ENCODE data around the gene TRAF3IP1. TPM values are rescaled to one million over a fixed set of nuclear protein-coding genes. Genes with fewer than 3 reads are reported as not detected.

The TRAF3IP1 gene
- total and polyA plus RNA-seq, 2 of the 13 experiments (the other 11 are each of a cell fraction or from before 2014, with no cell fraction given) = 4.1 to 12.9 TPM

DNA sequence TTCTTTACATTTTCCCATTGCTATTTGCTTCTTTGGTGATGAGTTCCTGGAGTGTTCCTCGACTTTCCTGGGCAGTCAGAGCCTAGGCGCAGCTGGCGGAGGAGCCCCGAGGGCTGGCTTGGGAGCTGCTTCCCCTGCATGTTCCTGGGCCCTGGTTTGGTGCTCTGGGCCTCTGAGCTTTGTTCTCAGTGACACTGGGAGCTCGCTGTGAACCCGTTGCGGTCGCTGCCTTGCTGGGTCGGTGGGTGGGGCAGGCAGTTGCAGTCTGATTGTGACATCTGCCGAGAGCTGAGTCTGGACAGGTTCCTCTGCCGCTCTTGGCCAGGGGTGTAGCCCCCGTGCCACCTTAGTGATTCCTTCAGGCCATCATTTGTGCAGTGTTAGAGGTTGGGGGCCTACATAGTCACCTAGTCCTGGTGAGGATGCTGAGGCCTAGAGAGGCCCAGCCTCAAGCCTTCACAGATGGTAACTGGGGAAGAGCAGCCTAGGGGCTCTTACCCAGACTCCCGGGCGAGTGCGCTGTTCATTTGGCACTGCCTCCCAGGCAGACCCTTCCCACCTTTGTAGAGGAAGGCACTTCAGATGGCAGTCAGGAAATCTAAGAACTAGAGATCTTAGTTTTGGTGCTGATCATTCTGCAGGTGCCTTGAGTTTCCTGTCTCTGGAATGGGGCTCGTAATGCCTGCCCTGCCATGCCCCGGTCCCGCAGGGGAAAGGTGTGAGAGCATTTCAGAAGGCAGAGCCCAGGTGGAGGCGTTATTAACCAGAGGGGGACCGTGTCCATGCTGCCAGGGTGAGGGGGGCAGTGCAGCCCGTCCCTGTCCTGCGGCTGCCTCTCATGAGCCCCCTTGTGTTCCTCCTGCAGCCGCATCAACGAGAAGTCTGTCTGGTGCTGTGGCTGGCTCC lies 114.8 kb downstream of the TRAF3IP1 start (continued):
- TF ChIP-seq ZNF710 (CRISPR knock-in tag; IDR thresholded peaks at IDR 0.05; ENCODE audit: borderline replicate concordance) (no peak), CCAR2 (optimal IDR thresholded peaks at IDR 0.05; ENCODE audit: low read depth, low read length) (no peak), ZNF563 (CRISPR knock-in tag; IDR thresholded peaks at IDR 0.05) (0 out of 2 replicates have a peak, but pooled peaks have one; percentile 3), ZNF619 (CRISPR knock-in tag; IDR thresholded peaks at IDR 0.05) (no peak), RBFOX2 (IDR thresholded peaks at IDR 0.05; ENCODE audit: low read depth, low read length) (no peak), KLF13 (CRISPR knock-in tag; IDR thresholded peaks at IDR 0.05) (no peak), JARID2 (CRISPR knock-in tag; IDR thresholded peaks at IDR 0.05; ENCODE audit: insufficient replicate concordance) (no peak), LBX2 (CRISPR knock-in tag; IDR thresholded peaks at IDR 0.05; ENCODE audit: borderline replicate concordance) (peak; percentile 58; the same call in 1 of the 2 replicates), NFIC (IDR thresholded peaks at IDR 0.05; ENCODE audit: low read length) (no peak), HES4 (CRISPR knock-in tag; IDR thresholded peaks at IDR 0.05; ENCODE audit: borderline replicate concordance) (no peak), SIX1 (CRISPR knock-in tag; IDR thresholded peaks at IDR 0.05; ENCODE audit: borderline replicate concordance) (no peak), SOX13 (IDR thresholded peaks at IDR 0.05) (no peak), SOX13 (CRISPR knock-in tag; conservative IDR thresholded peaks at IDR 0.05 in 1 of 2, IDR thresholded peaks at IDR 0.05 in 1 of 2) (peak in 1 of 2 experiments; percentile 32; a peak in 1 of 4 replicates), ZNF460 (CRISPR knock-in tag; IDR thresholded peaks at IDR 0.05; ENCODE audit: borderline replicate concordance) (no peak), PHB2 (IDR thresholded peaks at IDR 0.05; ENCODE audit: partially characterized antibody) (no peak), ZFP41 (CRISPR knock-in tag; IDR thresholded peaks at IDR 0.05; ENCODE audit: borderline replicate concordance) (no peak), GATA4 (IDR thresholded peaks at IDR 0.05; ENCODE audit: borderline replicate concordance, low read depth) (no peak), ZFX (CRISPR knock-in tag; IDR thresholded peaks at IDR 0.05; ENCODE audit: low read depth) (peak; percentile 67), ZNF337 (CRISPR knock-in tag; IDR thresholded peaks at IDR 0.05; ENCODE audit: borderline replicate concordance, low read depth) (no peak)
- TF ChIP-seq, protein P1, sequence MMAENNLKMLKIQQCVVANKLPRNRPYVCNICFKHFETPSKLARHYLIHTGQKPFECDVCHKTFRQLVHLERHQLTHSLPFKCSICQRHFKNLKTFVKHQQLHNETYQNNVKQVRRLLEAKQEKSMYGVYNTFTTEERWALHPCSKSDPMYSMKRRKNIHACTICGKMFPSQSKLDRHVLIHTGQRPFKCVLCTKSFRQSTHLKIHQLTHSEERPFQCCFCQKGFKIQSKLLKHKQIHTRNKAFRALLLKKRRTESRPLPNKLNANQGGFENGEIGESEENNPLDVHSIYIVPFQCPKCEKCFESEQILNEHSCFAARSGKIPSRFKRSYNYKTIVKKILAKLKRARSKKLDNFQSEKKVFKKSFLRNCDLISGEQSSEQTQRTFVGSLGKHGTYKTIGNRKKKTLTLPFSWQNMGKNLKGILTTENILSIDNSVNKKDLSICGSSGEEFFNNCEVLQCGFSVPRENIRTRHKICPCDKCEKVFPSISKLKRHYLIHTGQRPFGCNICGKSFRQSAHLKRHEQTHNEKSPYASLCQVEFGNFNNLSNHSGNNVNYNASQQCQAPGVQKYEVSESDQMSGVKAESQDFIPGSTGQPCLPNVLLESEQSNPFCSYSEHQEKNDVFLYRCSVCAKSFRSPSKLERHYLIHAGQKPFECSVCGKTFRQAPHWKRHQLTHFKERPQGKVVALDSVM (CRISPR knock-in tag; IDR thresholded peaks at IDR 0.05) = no peak
- TF ChIP-seq, protein P2, sequence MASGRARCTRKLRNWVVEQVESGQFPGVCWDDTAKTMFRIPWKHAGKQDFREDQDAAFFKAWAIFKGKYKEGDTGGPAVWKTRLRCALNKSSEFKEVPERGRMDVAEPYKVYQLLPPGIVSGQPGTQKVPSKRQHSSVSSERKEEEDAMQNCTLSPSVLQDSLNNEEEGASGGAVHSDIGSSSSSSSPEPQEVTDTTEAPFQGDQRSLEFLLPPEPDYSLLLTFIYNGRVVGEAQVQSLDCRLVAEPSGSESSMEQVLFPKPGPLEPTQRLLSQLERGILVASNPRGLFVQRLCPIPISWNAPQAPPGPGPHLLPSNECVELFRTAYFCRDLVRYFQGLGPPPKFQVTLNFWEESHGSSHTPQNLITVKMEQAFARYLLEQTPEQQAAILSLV (CRISPR knock-in tag; IDR thresholded peaks at IDR 0.05; ENCODE audit: borderline replicate concordance) = peak; percentile 58; the same call in 1 of the 2 replicates
